Measurements from ENCODE around the gene AFAP1.

AFAP1 gene

GRCh38 chr4:7740866-7741525 lies 198.7 kb downstream of the AFAP1 start:
- no peak for DNase-seq

DNA sequence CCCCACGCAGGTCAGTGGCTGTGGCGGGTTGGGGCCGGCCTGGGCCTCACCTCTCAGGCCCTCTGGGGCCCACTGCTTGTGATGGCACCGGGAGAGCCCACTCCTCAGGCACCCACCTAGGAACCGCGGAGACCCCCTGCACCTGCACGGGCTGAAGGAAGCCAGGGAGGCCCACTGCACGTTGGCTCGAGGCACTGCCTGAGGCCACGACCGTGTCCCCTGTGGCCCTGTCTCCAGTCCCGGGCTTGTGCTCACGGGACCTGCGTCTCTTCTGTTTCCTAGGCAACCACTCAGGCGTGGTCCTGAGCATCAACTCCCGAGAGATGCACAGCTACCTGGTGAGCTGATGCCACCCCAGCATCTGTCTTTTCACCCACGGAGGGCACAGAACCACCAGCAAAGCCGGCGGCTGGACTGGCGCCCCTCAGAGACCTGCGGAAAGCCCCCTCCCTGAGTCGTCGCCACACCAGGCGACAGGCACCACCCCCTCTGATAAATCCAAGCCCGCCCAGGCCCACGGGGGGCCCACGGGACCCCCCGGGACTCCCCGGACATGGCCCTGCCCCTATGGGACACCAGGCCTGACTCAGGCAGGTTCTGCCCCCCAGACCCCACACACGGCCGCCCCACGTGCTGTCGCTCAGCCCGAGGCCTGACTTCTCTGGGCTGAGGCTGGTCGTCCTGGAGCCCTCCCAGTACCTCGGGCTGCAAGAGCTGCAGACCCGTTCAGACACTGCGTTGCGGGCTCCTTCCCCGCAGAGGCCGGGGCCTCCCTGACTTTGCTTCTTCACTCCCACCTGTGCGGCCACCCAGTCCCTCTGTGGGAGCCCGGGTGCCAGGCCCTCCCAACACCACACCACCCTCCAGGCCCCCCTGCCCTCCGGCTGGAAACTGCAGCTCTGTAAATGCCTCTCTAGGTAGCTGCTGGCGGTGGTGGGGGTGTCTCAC lies 199.5 kb downstream of the AFAP1 start:
- no peak for DNase-seq

- DNase-seq, result no peak
Measured at GRCh38 chr4:7739077-7739917, 200.4 kb downstream of the AFAP1 start.

DNA sequence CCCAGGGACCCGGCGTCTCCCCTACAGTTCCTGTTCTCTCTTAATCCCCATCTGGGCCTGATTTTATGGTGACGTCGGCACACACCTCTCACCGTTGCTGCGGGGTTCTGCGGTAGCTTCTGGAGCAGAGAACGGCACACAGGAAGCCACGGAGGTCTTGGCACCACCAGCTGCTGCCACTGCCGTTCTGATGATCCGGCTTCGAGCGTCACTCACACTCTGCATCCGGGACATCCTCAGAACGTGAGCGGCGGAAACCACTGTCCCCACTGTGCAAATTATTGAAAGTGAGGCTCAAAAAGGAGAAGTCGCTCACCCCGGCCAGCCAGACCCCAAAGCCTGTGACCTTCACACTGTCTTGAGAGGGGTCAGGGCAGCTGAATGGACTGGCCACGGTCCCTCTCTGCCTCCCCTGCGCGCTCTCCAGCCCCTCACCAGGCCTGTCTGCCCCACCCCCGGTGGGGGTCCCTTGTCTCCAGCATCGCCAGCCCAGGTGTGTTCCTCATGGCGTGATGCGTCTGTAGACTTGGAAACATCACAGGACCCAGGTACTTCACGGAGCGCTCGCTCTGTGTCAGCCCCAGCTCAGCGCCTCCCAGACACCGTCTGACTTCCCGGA lies 201.1 kb downstream of the AFAP1 start:
- no peak for DNase-seq

GRCh38 chr4:7737752-7738457 lies 201.8 kb downstream of the AFAP1 start:
- DNase-seq, result no peak

- no peak for DNase-seq
Measured at GRCh38 chr4:7737268-7737645, 202.4 kb downstream of the AFAP1 start.

DNA sequence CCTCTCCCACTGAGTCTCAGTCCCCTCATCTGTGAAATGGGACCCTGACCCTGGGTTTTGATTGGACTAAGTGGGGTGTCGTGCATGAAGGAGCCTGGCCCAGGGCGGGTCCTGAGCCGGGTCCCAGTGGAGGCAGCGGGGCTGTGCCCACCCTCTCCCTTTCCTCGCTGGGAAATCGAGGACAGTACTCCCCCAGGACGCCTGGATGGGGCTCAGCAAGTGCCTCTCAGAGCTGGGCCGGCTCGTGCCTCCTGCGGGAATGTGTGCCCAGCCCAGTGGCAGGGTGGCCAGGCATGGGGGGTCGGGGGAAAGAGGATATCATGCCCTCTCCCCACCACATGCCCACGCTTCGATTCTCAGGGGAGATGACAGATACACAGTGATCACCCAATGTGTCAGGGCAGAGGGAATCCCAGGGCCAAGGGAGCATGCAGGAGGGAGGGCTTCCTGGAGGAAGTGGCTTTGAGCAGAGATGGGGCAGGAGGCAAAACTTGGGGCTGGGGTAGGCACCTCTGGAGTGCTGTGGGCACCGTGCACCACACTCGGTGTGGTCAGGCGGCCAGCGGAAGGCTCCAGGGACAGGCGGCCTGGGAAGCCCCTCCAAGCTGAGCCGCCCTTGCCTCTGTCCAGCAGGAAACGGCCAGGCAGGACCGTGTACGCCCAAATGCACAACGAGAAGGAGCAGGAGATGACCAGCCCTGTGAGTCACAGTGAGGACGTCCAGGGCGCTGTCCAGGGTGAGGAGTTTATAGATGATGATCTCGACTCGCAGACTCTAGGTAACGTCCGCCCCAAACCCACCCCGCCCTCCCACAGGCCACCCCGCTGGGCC lies 203.0 kb downstream of the AFAP1 start:
- DNase-seq, result no peak

- DNase-seq, result no peak
Measured at GRCh38 chr4:7735961-7736360, 203.7 kb downstream of the AFAP1 start.

- DNase-seq, result no peak
Measured at GRCh38 chr4:7735395-7735794, 204.3 kb downstream of the AFAP1 start.

GRCh38 chr4:7734651-7735260 lies 204.9 kb downstream of the AFAP1 start:
- no peak for DNase-seq

GRCh38 chr4:7733801-7734650 lies 205.6 kb downstream of the AFAP1 start:
- DNase-seq, result no peak

DNA sequence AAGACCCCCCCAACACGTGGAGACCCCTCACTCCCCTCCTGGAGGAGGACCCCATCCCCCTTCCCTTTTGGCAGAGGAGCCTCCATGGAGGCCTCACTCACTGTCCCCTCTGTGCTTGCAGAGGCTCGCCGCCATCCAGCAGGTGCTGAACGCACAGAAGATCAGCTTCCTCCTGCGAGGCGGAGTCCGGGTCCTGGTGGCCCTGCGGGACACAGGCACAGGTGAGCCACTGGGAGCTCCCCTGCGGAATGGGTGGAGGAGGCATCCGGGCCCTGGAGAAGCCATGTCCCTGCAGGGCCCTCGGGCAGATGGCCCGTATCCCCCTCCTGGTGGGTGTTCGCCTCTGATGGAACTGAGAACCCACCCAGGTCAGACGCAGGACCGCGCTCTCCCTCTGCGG lies 206.5 kb downstream of the AFAP1 start:
- DNase-seq, result no peak

GRCh38 chr4:7732263-7732662 lies 207.4 kb downstream of the AFAP1 start:
- DNase-seq, result no peak

DNA sequence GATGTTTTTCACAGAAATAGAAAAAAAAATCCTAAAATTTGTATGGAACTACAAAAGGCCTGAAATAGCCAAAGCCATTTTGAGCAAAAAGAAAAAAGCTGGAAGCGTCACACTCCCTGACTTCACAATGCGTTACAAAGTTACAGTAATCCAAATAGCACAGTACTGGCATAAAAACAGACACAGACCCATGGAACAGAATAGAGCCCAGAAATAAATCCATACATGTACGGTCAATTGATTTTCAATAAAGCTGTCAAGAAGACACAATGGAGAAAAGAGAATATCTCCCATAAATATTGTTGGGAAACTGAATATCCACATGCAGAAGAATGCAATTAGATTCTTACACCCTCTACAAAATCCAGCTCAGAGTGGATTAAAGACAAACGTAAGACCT lies 208.2 kb downstream of the AFAP1 start:
- DNase-seq, result no peak

GRCh38 chr4:7727749-7728148 lies 211.9 kb downstream of the AFAP1 start:
- no peak for DNase-seq

GRCh38 chr4:7726665-7727413 lies 212.8 kb downstream of the AFAP1 start:
- DNase-seq, result no peak

DNA sequence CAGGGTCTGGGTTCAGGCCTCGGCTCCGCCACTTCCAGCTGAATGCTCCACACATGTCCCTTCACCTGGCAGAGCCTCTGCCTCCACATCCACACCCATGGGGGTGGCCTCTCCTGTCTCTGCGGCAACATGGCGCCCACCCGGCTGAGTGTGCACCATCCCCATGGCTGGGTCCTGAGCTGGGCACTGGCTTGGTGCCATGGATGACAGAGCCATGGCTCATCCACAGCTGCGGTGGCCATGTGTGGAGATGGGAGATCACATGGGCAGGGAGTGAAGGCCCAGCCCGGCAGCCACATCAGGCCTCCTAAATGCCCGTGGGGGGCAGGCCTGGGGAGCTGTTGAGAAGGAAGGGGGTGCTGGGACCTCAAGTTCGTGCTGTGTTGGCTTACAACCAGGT lies 213.7 kb downstream of the AFAP1 start:
- DNase-seq, result peak in 10 of 51 donors; percentile 17 to 44 (median 22)

DNA sequence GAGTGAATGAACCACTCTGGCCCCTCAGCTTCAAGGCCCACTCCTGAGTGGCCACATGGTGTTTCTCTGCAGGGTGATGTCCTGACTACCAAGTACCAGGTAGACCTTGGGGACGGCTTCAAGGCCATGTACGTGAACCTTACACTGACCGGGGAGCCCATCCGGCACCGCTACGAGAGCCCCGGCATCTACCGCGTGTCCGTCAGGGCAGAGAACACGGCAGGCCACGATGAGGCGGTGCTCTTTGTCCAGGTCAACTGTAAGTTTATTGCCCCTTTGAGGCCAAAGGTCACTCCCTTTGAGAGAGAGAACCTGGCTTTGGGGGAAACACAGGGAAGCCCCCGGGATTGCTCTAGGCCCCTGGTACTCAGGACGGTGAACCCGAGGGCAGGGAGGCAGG lies 216.0 kb downstream of the AFAP1 start:
- DNase-seq, result no peak

All from hypothalamus (tissue), 51 donors.